Inferior parietal cortex (tissue), 1 donor: ENCODE results near the gene FGF14.

Experiments
- DNase-seq: peaks from one replicate; pipeline ENCODE4 v3.0.0-alpha.2; 2016; ENCODE audit errors: extremely low spot score

Gene FGF14

DNA sequence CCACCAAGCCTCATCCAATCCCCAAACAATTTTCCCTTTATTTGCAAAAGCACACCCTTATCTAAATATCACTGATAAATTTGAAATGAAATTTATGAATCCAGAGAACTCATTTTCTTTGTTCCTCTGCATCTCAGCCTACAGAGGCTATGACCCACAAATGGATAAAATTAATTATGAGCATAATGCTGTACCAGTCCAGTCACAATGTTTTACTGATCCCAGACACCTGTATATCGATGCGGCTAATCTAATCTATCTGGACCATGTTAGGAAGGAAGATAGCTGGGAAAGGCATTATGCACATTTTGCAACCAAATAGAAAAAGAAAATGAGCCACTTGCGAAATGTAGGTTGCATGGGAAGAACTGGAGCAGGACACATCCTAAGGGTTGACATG lies 150.0 kb downstream of the FGF14 start:
- DNase-seq = no peak

DNA sequence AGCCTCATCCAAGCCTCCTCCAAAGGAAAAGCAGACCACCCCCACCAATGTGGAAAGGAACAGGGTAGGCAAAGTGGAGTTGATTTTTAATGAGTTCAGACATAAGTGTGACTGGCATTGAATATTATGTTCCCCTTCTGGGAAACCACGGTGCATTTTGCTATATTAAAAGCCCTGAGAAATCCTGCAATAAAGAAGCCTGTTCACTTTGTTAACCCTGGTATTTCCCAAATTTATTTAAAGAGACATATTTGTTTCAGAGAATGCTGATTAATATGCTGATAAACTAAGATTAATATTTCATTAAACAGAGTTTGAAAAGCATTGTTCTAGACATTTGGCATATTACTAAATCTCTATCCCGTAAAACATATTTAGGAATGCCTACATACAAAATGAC lies 151.4 kb downstream of the FGF14 start:
- DNase-seq = no peak

DNA sequence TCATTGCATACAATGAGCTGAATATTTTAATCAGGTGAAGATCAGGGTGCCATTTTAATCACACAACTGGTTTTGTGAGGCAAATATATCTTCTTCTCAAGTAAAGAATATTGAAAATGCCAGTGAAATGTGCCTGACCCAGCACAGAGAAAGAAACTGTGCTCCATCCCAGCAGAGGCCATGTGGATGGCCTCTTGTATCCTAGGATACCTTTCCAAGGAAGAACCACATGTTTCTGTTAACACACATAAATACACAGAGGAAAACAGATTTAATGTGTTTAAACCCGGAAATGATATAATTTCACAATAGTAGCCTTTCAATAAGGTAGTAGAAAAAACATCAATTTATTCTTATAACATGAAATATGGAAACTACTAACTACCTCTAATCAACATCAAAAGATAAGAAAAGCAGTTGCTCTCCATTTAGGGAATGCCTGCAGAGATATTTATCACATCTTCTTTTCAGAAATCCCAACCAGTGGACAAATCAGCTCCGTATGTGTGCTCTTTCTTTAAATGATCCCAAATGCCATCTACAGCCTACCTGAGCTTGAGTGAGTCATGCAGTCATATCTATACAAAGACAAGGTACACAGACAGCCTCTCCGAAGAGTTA lies 157.1 kb downstream of the FGF14 start:
- no peak for DNase-seq

DNA sequence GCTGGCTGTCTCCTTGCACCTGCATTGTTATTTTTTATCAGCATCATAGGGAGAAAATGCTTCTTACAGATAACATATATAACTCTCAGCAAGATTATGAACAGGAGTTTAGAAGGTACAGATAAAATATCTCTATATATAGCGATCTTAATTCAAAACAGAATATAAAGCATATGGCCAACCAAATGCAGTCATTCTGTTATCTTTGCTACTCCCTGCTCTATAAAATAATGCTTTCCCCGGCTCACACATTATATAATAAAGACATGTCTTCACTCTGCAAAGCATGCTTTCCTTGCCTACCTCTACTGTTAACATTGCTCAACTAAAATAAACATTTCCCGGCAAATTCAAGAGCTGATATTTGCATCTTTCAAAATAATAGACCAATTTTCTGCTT lies 161.7 kb downstream of the FGF14 start:
- no peak for DNase-seq

DNA sequence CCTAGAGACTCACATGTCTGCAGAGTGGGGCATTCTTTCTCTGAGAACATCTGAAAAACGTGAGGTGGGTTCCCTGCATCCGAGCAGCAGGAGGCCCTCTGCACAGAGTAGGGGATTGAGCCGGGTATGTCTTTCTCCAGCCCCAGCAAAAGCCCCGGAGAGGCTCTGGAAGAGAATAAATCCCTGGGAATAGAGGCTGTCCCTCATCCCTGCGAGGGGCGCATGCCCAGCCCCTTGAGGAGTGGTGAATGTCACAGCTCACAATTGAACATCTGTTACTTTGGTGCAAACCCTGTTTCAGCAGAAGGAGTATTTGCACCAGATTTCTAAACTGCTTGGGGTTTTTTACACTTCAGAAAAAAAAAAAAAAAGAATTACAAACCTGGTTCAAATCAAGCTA lies 164.6 kb downstream of the FGF14 start:
- no peak for DNase-seq

DNA sequence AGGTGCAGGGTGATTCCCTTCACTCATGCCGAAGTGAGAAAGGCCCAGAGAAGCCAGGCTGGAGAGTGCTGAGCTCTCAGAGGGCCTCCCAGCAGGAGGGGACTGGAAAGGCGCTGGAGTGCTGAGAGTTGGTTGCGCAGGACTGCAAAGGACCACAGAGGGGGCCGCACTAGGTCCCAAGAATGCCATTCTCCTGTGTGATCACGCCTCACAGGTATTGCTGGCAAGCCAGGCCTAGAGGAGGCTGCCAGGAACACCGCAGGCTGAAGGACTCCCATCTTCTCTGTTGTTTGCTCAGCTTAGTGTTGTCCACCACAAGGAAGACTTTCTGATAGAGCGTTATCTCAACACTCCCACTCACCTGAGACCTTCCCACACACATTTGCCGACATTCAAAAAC lies 165.0 kb downstream of the FGF14 start:
- no peak for DNase-seq

DNA sequence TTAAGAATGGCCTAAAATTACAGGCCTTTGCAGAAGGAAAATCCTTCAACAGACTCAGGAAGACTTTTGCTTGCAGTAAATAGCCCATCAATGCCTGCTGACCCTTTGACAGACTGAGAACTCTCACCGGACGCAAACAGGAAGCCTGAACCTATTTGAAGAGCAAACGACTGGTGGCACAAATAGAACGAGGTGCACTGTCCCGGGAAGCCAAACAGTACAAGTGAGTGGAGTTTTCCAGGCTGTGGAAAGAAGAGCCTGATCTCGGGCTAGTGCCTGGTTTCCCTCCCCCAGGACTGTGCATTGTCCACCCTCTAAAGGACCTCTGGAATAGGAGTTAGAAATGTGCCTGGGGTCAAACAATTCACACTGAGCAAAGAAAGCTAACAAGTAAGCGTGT lies 165.5 kb downstream of the FGF14 start:
- DNase-seq = no peak

DNA sequence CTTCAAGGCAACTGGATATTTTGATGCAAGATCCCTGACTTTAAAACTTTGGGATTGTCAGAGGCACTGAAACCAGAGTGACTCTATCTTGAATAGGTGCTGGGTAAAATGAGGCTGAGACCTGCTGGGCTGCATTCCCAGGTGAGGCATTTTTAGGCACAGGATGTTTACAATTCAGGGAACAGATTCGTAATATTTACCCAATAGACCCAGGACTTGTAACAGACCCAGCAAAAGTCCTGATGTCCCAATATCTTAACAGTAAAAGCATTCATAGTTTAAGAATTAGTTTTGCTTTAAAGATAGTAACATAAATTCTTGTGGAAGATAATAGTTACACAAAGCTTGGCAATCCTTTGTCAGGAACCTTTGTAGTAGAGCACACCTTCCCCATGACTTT lies 166.2 kb downstream of the FGF14 start:
- no peak for DNase-seq

DNA sequence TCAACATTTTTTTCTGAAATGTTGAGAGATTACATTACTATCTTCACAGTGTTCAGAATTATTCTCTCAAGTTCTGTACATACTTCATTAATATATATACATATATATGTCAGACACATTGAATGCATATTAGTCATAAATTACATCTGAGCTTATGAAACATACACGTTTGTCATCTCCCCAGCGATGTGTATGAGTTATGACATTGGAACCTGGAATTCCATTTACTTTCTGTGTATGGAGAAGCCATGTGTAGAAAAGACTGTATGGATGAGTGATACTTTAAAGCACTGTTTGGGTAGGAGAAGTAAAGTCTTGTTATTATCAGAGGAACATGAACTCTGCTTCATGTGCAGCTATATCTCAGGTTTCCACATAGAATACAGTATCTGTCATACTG lies 167.2 kb downstream of the FGF14 start:
- DNase-seq = no peak

DNA sequence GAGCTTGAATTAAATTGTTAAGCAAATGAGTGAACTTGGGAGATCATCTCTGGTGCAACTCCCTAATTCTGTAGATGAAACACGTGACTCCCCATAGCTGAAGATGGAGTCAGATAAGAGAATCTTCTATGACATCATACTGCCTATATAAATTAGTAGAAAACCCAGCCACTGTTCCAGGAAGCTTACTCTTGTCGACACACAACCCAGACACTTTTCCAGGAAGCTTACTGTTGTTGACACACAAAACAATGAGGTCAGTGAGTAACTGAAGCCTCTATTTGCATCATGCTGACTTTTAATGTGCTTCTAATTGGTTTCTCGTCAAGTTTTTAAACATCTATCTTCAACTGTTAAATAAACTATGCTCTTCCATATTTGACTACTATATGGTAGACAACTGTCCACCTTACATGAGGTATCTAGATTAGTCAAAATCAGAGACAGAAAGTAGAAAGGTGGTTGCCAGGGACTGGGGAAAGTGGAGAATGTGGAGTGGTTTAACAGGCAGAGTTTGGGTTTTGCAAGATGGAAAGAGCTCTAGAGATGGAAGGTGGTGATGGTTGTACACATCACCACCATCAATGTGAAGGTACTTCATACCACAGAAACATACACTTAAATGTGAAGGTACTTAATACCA lies 168.2 kb downstream of the FGF14 start:
- no peak for DNase-seq

DNA sequence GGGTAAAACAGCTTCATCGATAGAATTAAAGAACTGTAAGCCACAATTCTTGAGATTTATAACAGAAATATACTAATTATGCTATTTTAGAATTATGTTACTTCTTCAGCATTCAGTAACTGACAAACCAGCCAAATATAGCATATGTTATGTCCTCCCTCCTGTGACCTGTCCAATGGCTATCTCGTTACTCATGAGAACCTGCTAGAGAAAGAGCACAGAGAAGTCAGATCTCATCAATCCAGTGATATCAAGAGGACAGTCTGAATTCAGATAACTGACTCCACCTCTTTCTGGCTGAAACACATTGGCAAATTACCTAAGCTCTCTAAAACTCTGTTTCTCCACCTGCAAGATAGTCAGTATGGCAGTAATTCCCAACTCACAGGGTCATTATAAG lies 170.4 kb downstream of the FGF14 start:
- no peak for DNase-seq

DNA sequence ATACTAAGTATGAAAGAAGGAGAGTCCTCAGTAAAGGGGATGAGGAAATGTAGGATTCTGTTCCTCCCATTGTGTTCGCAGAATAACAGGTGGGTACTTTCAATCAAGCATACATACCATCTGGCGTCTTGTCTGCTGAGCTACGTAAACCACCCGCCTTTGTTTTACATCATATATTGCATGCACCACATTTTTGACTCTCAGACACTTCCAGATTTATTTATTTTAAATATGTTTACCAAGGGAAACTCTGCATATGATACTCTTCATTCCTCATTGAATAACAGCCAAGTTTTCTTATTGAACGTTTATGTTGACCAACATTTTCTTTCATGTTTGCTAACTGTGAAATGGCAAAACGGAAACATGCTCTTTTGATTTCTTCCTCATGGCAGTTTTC lies 174.1 kb downstream of the FGF14 start:
- no peak for DNase-seq

DNA sequence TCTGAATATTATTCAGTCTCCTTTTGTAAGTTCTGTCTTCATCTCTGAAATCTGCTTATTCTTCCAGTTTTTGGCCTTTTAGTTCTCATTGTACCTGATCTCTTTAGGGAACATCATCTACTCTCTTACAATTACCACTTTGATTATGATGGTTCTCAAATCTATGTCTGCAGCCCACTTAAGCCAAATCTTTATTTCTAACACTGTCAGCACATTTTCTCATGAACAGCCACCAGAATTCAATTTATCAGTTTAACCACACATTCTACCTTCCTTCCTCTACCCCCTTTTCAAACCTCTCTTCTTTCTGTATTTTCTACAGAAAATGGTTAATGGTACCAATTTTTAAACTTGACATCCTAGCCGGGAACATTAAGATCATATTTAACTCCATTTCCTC lies 175.3 kb downstream of the FGF14 start:
- no peak for DNase-seq

DNA sequence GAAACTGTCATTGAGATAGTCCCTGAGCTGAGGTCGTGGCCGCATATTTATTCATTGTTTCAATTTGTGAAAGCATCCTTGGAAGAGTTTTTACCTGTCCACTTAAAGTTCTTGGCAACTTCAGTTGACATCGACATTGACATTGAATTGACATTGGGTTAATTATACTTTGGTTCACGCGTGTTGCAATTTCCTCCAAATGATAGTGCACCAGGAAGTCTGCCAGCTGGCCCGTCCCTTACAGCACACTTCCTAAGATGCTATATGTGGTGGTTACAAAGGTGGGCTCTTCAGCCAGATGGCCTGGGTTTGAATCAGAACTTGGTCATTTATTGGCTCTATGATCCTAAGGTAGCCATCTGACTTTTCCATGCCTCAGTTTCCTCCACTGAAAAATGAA lies 176.0 kb downstream of the FGF14 start:
- no peak for DNase-seq

DNA sequence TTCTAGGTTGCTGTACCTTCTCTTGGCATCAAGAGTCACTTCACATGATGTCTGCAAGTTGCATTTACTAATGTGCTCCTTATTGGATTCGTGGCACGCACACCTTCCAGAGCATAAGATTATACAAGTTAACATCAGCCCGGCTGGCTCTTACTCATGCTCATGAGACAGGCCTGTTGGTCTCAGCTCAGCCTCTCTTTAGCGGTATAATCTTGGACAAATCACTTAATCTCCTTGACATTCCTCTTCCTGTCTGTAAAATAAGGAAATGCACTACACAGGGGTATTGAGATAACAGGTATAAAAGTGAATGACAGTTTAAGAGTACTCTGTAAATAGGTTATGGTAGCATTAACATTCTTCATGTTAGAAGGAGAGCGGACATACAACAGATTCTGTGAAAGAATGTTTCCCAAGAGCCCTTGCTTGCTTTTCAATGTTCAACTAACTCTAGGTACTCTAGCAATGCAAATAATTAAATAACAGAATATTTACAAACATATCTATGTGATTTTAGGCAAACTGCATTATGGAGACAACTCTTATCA lies 181.1 kb downstream of the FGF14 start:
- no peak for DNase-seq

DNA sequence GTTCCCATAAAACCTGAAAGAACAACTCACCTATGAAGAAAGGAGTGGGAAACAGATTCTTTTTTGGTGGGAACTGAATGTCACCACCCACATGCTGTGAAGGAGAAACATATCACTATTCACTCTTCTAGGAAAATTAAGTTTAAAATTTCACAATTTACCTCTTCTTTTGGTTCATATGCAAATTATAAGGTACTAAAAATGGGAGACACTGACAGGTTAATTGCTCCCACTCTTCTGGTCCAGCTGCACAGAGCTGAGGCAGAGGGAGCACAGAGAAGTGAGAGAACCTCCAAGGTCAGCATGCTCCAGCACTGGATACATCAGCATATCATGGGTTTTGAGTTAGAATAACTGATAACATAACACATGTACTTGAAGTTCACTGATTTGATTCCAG lies 186.9 kb downstream of the FGF14 start:
- no peak for DNase-seq

DNA sequence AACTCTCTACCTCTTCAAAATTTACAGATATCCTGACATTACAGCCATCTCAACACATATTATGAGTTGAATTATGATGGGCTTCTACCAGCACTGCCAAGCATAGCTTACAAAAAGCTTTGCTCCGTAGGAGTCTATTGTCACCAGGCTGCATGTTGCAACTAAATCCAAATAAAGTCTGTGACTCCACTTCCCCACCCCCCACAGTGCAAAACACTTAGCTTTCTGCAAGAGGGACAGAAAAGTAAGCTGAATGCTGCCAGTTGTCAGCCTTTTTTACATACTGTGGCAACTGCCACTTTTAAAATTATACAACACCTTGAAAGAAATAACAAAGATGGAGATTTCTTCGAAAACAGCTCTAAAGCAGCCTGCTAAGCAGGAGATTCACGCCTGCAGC lies 189.1 kb downstream of the FGF14 start:
- DNase-seq = no peak

DNA sequence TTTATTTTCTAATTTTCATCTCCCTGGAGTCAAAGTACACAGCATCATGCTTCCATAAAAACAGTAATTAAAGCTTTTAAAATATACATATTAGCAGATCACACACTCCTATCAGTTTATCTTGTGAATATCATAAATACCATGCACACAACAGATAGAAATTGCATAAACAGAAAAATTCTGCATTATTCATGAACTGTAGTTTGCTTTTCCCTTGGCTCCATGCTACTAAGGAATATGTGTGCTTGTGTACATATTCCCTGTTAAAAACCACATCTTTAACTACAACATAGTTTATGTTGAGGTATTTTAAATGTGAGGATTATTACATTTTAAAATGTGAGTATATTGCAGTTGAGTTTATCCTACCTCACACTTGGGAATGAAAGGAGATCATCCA lies 193.5 kb downstream of the FGF14 start:
- DNase-seq = no peak

DNA sequence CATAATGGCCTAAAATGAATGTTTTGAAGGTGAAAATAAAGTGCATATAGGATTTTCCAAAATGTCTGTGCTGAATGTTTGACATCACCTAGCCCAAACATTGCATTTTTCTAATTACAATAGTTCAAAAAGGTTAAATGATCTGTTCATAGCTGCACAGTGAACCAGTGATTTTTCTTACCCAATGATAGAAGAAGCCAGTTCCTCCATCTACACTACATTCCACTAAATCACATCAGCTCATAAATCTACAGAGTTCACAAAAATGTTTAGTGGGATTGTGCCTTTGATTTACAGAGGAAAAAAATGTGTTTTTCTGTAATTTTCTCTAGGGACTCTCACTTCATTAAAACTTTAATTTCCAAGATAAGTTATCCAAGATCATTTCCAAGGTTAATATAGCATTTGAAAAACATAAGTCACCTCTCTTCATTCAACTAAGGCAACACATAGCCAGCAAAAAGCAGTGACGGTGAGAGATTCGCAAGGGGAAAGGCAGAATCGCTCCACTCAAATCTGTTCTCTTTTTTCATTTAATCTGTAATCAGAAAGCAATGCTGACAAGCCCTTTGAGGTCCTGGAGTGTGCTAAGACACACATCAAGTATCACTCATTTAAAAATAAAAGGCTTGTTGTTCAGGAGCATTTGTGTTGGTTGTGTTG lies 194.0 kb downstream of the FGF14 start:
- no peak for DNase-seq

DNA sequence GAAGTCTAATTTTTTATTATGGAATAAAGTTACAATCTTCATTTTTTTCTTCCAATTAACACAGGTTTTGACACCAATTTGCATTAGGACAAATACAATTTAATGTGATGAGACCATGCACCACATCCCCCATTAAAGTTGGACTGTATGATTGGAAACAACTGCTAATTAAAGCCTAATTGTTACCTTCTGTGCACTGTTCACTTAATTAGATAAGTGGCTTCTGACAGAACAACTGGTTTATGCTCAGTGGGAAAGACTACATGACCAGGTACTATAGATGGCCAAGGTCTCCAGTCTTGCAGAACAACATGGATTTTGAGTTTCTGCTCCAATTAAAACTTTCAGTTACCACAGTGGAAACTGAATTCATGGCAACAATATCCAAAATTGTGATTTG lies 198.1 kb downstream of the FGF14 start:
- DNase-seq = no peak

DNA sequence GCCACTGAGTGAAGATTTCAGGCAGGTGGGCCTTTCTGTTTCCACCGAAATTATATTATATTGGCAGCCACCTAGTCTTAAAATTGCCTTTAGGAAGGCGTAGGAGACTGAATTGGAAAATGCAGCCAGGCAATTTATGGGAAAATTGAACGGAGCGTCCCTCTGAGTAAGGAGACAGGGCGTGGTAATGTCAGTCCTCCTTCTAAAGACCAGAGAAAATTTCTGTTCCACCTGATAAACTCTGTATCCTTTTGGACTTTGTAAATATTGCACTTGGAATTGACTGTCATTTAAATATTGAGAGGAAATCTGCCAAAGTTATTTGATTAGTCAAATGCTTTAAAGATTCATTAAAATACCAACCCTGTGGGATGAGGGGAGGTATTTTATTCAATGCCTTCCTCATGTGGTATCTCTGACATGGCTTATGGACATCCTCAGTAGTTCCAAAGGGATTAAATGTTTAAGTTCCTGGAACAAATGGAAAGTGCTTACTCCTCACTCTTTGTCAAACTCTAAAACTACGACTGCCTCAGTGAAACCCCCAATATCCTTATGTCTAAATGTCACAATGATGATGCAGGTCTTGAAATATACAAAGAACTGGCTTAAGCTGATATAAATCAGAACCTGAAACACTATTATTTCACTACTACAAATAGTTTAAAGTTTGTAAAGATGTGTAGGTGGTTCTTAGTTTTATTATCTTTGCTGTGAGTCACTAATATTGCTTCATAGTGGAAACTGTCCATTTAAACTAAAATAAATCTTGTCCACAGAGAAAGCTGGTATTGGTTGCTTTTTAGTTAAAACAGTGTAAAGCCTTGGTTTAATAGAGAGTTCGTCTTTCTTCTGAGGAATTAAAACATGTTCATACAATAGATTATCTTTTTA lies 203.2 kb downstream of the FGF14 start:
- DNase-seq = no peak

DNA sequence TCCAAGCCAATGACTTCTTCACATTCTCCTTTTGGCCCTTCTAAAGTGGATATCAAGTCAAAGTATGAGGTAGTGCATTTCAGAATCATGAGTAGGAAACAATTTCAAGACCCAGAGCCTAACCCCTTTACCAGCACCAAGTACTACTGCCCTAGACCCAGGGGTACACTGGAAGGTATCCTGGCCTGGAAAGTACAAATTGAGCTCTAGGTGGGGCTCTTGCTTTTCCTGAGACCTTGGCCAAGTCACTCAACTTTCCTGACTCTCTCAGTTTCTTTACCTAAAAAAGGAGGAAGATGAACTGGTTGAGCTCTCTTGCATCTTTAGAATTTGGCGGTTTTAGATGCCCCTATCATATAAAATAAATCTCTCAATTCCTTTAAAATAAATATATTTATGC lies 204.7 kb downstream of the FGF14 start:
- no peak for DNase-seq
